RWPE2 (cell line): Measurements from ENCODE around the gene ANK3.

ENCODE experiments used
- ATAC-seq: fragments of 200-7000 bp; cut with Tn5 transposase; 3 replicates; pipeline ENCODE4 v1.9.1; 2021; ENCODE audit warnings: low read depth
- DNase-seq: peaks from one replicate; pipeline ENCODE4 v3.0.0-alpha.2; 2020; ENCODE audit warnings: low spot score
- H3K27ac ChIP-seq: fragments of 450-650 bp; 2 replicates; pipeline ENCODE4 v1.5.1; 2017; ENCODE audit warnings: mild to moderate bottlenecking; ENCODE audit not compliant: poor library complexity, severe bottlenecking
- H3K27me3 ChIP-seq: fragments of 250-450 bp; sonication (Bioruptor Pico); 2 replicates; pipeline ENCODE4 v1.5.1; 2021; ENCODE audit warnings: mild to moderate bottlenecking, moderate library complexity; ENCODE audit not compliant: insufficient read depth, poor library complexity, severe bottlenecking
- H3K36me3 ChIP-seq: fragments of 250-450 bp; sonication (Bioruptor Pico); 2 replicates; pipeline ENCODE4 v1.5.1; 2020; ENCODE audit warnings: low read depth, mild to moderate bottlenecking, moderate library complexity
- H3K4me1 ChIP-seq: fragments of 250-450 bp; sonication (Bioruptor Pico); 2 replicates; pipeline ENCODE4 v1.5.1; 2021; ENCODE audit warnings: mild to moderate bottlenecking, moderate library complexity; ENCODE audit not compliant: insufficient read depth, poor library complexity, severe bottlenecking
- H3K4me3 ChIP-seq: fragments of 250-450 bp; sonication (Bioruptor Pico); 2 replicates; pipeline ENCODE4 v1.5.1; 2021; ENCODE audit warnings: mild to moderate bottlenecking, moderate library complexity; ENCODE audit not compliant: severe bottlenecking
- H3K9me3 ChIP-seq: fragments of 250-450 bp; sonication (Bioruptor Pico); 2 replicates; pipeline ENCODE4 v1.5.1; 2021; ENCODE audit warnings: mild to moderate bottlenecking, moderate library complexity; ENCODE audit not compliant: severe bottlenecking
- TF ChIP-seq, protein P1 (sequence below): fragments of 450-650 bp; IDR thresholded peaks from one replicate; pipeline ENCODE4 v1.5.1; 2017; ENCODE audit warnings: mild to moderate bottlenecking, moderate library complexity; ENCODE audit not compliant: poor library complexity, severe bottlenecking

The ANK3 gene

DNA sequence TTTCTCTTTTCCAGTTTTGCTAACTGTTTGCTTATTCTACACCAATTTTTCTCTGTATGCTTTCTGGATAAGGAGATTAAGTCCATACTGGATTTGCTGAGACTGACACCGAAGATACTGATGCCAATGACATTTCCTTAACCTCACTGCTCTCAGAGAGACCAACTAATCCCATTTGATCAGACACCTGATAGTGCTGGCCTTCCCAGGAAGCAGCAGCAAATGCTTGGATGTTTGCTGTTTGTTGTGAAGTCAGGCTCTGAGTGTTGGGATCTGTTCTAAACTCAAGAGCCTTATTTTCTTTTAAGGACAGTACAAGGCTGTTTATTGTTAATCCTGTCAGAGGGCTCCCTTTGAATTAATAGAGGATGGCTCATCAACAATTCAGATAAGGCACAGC, 143.3 kb downstream of the ANK3 start:
- no peak for DNase-seq

DNA sequence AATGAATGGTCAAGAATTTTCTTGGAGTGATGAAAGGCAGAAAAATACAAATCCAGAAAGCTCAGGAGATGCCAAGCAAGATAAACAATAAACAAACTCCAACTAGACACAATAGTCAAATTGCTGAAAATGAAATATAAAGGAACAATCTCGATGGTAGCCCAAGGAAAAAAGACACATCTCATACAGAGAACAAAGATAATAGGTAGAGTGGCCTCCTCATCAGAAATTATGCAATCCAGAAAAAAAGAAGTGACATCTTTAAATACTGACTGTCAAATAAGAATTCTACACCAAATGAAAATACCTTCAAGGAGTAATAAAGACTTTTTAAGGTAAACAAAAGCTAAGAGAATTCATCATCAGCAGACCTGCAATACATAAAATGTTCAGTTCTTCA, 150.4 kb downstream of the ANK3 start:
- ATAC-seq = no peak
- DNase-seq = no peak
- Histone ChIP-seq H3K27me3 (no peaks in the 10 kb centered on the region), H3K36me3 (no peaks in the 10 kb centered on the region), H3K27ac (no peak overlapping the region), H3K4me3 (no peak overlapping the region), H3K9me3 (no peaks in the 10 kb centered on the region), H3K4me1 (peaks cover 3% of the 10 kb centered on the region)
- TF ChIP-seq, protein P1, sequence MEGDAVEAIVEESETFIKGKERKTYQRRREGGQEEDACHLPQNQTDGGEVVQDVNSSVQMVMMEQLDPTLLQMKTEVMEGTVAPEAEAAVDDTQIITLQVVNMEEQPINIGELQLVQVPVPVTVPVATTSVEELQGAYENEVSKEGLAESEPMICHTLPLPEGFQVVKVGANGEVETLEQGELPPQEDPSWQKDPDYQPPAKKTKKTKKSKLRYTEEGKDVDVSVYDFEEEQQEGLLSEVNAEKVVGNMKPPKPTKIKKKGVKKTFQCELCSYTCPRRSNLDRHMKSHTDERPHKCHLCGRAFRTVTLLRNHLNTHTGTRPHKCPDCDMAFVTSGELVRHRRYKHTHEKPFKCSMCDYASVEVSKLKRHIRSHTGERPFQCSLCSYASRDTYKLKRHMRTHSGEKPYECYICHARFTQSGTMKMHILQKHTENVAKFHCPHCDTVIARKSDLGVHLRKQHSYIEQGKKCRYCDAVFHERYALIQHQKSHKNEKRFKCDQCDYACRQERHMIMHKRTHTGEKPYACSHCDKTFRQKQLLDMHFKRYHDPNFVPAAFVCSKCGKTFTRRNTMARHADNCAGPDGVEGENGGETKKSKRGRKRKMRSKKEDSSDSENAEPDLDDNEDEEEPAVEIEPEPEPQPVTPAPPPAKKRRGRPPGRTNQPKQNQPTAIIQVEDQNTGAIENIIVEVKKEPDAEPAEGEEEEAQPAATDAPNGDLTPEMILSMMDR = no peak

More for the DNA sequence above, 143.3 kb downstream of the ANK3 start:
- Histone ChIP-seq H3K4me3 (no peak overlapping the region), H3K36me3 (no peaks in the 10 kb centered on the region), H3K27me3 (no peaks in the 10 kb centered on the region), H3K9me3 (no peaks in the 10 kb centered on the region), H3K27ac (no peak overlapping the region), H3K4me1 (no peaks in the 10 kb centered on the region)
- TF ChIP-seq, protein P1 = no peak
- ATAC-seq = no peak

DNA sequence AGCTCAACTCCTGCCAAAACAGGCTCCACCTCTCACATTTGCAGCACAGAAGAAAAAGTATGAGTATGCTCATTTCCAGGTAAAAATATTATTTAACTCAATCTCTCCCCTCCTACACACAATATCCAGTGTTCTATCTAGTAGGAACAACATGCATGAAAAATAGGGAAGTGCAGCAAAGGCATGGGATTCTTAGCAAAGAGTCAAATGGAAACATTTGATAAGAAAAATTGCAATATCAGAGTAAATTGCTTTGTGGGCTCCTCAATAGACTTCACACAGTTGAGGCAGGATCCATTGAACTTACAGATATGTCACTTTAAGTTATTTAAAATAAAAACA, 150.9 kb downstream of the ANK3 start:
- TF ChIP-seq, protein P1 = peak; percentile 32
- H3K4me1 ChIP-seq = peaks cover 3% of the 10 kb centered on the region
- no peak for ATAC-seq
- no peak for DNase-seq
- no peak overlapping the region for H3K27ac ChIP-seq
- no peaks in the 10 kb centered on the region for H3K9me3 ChIP-seq
- no peak overlapping the region for H3K4me3 ChIP-seq
- no peaks in the 10 kb centered on the region for H3K27me3 ChIP-seq
- H3K36me3 ChIP-seq = no peaks in the 10 kb centered on the region

DNA sequence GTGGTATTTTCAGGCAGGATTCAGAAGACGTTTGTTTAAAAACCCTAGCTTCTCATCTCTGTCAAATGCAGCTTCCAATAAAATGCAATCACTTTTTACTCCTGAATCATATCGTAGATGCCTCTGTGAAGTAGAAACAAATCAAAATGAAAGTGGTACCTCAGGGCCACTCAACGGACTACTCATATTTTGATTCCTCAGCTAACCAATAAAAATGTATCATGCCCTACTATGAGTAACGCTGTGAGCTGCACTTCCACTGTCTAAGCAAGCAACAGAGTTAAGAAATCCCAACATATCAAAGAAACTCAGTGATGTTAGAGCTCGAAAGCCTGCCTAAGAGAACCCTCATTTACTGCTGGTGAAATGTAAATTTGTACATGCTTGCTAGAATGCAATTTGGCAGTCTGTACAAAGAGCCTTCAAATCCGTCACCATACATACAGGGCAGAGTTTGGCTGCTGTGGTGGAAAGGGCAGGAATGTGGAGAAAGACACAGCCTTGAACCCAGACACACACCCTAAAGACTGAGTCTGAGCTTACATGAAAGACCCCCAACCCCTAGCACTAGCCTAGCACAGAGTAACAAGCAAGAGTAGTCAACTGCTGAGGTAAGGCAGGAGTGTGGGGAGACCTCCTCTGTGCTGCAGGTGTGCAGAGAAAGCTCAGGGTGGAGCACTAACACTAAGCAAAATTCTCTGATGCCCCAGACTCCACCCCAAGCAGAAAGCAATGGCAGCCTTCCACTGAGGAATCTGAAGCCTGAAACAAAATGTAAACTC, 151.5 kb downstream of the ANK3 start:
- TF ChIP-seq, protein P1 = peak; percentile 54
- Histone ChIP-seq H3K4me3 (no peak overlapping the region), H3K27me3 (no peaks in the 10 kb centered on the region), H3K36me3 (no peaks in the 10 kb centered on the region), H3K27ac (no peak overlapping the region), H3K9me3 (no peaks in the 10 kb centered on the region), H3K4me1 (peaks cover 3% of the 10 kb centered on the region)
- DNase-seq (no peak), ATAC-seq (peak; percentile 95)

DNA sequence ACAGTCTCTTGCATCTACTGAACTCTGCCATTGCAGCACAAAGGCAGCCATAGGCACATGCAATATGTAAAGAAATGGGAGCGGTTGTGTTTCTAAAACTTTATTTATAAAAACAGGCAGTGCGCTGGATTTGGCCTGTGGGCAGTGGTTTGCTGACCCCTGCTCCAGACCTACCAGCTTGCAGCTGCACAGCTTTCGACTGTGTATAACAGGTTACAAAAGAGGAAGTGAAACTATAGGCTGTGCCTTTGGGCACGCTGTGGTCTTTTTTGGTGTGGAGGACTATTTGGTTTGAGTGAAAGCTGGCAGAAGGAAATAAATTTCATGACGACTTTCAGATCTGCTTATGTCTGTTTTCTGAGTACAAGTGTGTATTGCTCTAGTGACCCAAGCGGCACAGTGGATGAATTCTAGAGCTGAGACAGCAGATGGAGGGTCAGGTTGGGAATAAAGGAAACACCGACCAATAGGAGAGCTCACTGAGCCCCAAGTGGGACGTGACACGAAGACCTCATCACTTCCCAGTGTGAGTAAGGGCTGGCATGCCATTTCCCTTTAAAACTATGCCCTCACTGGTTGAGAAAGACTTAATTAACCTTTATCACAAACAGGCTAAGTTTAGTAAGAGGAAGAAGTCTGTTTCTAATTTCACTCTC, 152.7 kb downstream of the ANK3 start:
- peaks cover 3% of the 10 kb centered on the region for H3K4me1 ChIP-seq
- TF ChIP-seq, protein P1 = no peak
- no peak for ATAC-seq
- no peaks in the 10 kb centered on the region for H3K9me3 ChIP-seq
- H3K4me3 ChIP-seq = no peak overlapping the region
- H3K36me3 ChIP-seq = no peaks in the 10 kb centered on the region
- H3K27me3 ChIP-seq = no peaks in the 10 kb centered on the region
- DNase-seq = no peak
- H3K27ac ChIP-seq = no peak overlapping the region
